Astrocyte (in vitro differentiated cells and primary cell): ENCODE measurements around the gene GAMT. TPM values are rescaled to one million over a fixed set of nuclear protein-coding genes. Genes with fewer than 3 reads are reported as not detected.

Source experiments
- DNase-seq: peaks from one replicate; pipeline ENCODE4 v3.0.0-alpha.2; 2010; ENCODE audit warnings: low read depth
- FAIRE-seq: peaks from 2 replicates; lab custom pipeline; 2011; peaks lifted over from hg19 to GRCh38; lab: Jason Lieb, UNC
- H2AFZ ChIP-seq: 2 replicates; pipeline ENCODE4 v1.6.0; 2012; ENCODE audit warnings: low read depth, low read length, inconsistent platforms
- H3K27ac ChIP-seq: 2 replicates; pipeline ENCODE4 v1.5.1; 2011; ENCODE audit warnings: low read depth, low read length, inconsistent platforms
- H3K27me3 ChIP-seq: 2 replicates; pipeline ENCODE4 v1.6.0; 2011; ENCODE audit warnings: low read length, inconsistent platforms; ENCODE audit not compliant: insufficient read depth
- H3K36me3 ChIP-seq: 2 replicates; pipeline ENCODE4 v1.5.1; 2011; ENCODE audit warnings: low read length, inconsistent platforms; ENCODE audit not compliant: insufficient read depth
- H3K4me1 ChIP-seq: 2 replicates; pipeline ENCODE4 v1.5.1; 2011; ENCODE audit warnings: low read length, inconsistent platforms; ENCODE audit not compliant: insufficient read depth
- H3K4me2 ChIP-seq: 2 replicates; pipeline ENCODE4 v1.6.0; 2012; ENCODE audit warnings: low read length, inconsistent platforms
- H3K4me3 ChIP-seq: 2 replicates; pipeline ENCODE4 v1.5.1; 2011; ENCODE audit warnings: low read depth, mild to moderate bottlenecking, low read length, inconsistent platforms; ENCODE audit not compliant: insufficient read depth
- H3K79me2 ChIP-seq: 2 replicates; pipeline ENCODE4 v1.6.0; 2012; ENCODE audit warnings: mild to moderate bottlenecking, low read length, inconsistent platforms; ENCODE audit not compliant: insufficient read depth
- H3K9ac ChIP-seq: 2 replicates; pipeline ENCODE4 v1.6.0; 2012; ENCODE audit warnings: mild to moderate bottlenecking, low read length, inconsistent platforms
- H3K9me3 ChIP-seq: 2 replicates; pipeline ENCODE4 v1.5.1; 2012; ENCODE audit warnings: low read depth, mild to moderate bottlenecking, low read length, inconsistent platforms; ENCODE audit not compliant: insufficient read depth
- H4K20me1 ChIP-seq: 2 replicates; pipeline ENCODE4 v1.6.0; 2012; ENCODE audit warnings: low read length, inconsistent platforms; ENCODE audit not compliant: insufficient read depth
- H3K27ac Mint-ChIP-seq: one replicate; pipeline ENCODE4 v1.8.0; 2021; ENCODE audit warnings: mild to moderate bottlenecking, mixed read lengths; ENCODE audit not compliant: unreplicated experiment
- H3K27me3 Mint-ChIP-seq: one replicate; pipeline ENCODE4 v1.8.0; 2021; ENCODE audit warnings: low read depth, mixed read lengths; ENCODE audit not compliant: unreplicated experiment
- H3K36me3 Mint-ChIP-seq: one replicate; pipeline ENCODE4 v1.8.0; 2021; ENCODE audit warnings: low read depth, mixed read lengths; ENCODE audit not compliant: unreplicated experiment
- H3K4me1 Mint-ChIP-seq: one replicate; pipeline ENCODE4 v1.8.0; 2021; ENCODE audit warnings: low read depth, mixed read lengths; ENCODE audit not compliant: unreplicated experiment
- H3K4me3 Mint-ChIP-seq: one replicate; pipeline ENCODE4 v1.8.0; 2021; ENCODE audit warnings: mild to moderate bottlenecking, moderate library complexity, mixed read lengths; ENCODE audit not compliant: unreplicated experiment
- H3K9me3 Mint-ChIP-seq: one replicate; pipeline ENCODE4 v1.8.0; 2021; ENCODE audit warnings: mild to moderate bottlenecking, mixed read lengths; ENCODE audit not compliant: unreplicated experiment
- EZH2 ChIP-seq: IDR thresholded peaks from 2 replicates; pipeline ENCODE4 v1.6.1; 2012; ENCODE audit warnings: mild to moderate bottlenecking, low read length, inconsistent platforms; ENCODE audit not compliant: insufficient read depth
- total RNA-seq: library from RNA; stranded (reverse); gene quantifications from 2 replicates; pipeline ENCODE4 v1.2.1, GENCODE V29; 2021
- TF ChIP-seq, protein P1 (sequence below): IDR thresholded peaks from 2 replicates; pipeline ENCODE4 v1.5.1; 2011; ENCODE audit warnings: low read depth, mild to moderate bottlenecking, inconsistent platforms, low read length, moderate library complexity; ENCODE audit not compliant: insufficient read depth

Gene GAMT
- total RNA-seq, 1 donor from 2014 or later: 35.9 TPM

GRCh38 chr19:1447944-1448343 is 46.6 kb upstream of the GAMT start:
- Histone ChIP-seq H3K79me2 (no peaks in the 10 kb centered on the region), H3K27ac (no peak overlapping the region), H3K9me3 (no peaks in the 10 kb centered on the region), H3K9ac (no peak overlapping the region), H3K27me3 (peaks cover 37% of the 10 kb centered on the region), H3K36me3 (no peaks in the 10 kb centered on the region), H3K4me2 (no peak overlapping the region), H2AFZ (no peak overlapping the region), H3K4me1 (peaks cover 6% of the 10 kb centered on the region), H3K4me3 (no peak overlapping the region), H4K20me1 (peaks cover 56% of the 10 kb centered on the region)
- peak overlapping the region; percentile 41 for H3K27ac Mint-ChIP-seq
- TF ChIP-seq, protein P1, sequence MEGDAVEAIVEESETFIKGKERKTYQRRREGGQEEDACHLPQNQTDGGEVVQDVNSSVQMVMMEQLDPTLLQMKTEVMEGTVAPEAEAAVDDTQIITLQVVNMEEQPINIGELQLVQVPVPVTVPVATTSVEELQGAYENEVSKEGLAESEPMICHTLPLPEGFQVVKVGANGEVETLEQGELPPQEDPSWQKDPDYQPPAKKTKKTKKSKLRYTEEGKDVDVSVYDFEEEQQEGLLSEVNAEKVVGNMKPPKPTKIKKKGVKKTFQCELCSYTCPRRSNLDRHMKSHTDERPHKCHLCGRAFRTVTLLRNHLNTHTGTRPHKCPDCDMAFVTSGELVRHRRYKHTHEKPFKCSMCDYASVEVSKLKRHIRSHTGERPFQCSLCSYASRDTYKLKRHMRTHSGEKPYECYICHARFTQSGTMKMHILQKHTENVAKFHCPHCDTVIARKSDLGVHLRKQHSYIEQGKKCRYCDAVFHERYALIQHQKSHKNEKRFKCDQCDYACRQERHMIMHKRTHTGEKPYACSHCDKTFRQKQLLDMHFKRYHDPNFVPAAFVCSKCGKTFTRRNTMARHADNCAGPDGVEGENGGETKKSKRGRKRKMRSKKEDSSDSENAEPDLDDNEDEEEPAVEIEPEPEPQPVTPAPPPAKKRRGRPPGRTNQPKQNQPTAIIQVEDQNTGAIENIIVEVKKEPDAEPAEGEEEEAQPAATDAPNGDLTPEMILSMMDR: no peak
- TF ChIP-seq EZH2: no peak
- peaks cover 4% of the 10 kb centered on the region for H3K36me3 Mint-ChIP-seq
- DNase-seq (no peak), FAIRE-seq (no peak)
- peak overlapping the region; percentile 40 for H3K4me3 Mint-ChIP-seq
- no peaks in the 10 kb centered on the region for H3K9me3 Mint-ChIP-seq
- no peaks in the 10 kb centered on the region for H3K4me1 Mint-ChIP-seq
- peaks cover 34% of the 10 kb centered on the region for H3K27me3 Mint-ChIP-seq

DNA sequence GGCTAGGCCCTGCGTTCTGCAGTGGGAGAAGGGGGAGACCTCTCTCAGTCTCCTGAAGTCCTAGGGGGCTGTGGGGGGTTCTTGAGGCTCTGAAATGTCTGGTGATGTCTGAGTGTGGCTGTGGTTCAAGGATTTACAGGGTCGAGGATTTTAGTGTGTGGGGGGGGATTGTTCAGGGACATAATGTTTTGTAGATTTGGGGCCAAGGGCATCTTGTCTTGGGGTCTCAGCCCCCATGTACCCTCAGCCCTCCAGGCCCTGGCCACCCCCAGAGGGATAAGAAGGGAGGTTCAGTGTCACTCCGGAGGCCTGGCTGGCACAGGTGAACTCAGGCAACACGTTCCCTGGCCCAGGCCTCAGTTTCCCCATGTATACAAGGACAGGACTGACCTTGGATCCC is 46.2 kb upstream of the GAMT start:
- peaks cover 2% of the 10 kb centered on the region for H3K4me1 Mint-ChIP-seq
- Histone ChIP-seq H3K27me3 (peaks cover 33% of the 10 kb centered on the region), H3K36me3 (peaks cover 4% of the 10 kb centered on the region), H3K9ac (no peak overlapping the region), H3K27ac (no peak overlapping the region), H3K9me3 (no peaks in the 10 kb centered on the region), H3K79me2 (no peaks in the 10 kb centered on the region), H4K20me1 (peaks cover 56% of the 10 kb centered on the region), H3K4me2 (no peak overlapping the region), H3K4me3 (no peak overlapping the region), H3K4me1 (peaks cover 6% of the 10 kb centered on the region), H2AFZ (no peak overlapping the region)
- peaks cover 9% of the 10 kb centered on the region for H3K36me3 Mint-ChIP-seq
- peak overlapping the region; percentile 75 for H3K4me3 Mint-ChIP-seq
- no peak for FAIRE-seq
- no peaks in the 10 kb centered on the region for H3K9me3 Mint-ChIP-seq
- no peak for DNase-seq
- H3K27me3 Mint-ChIP-seq: peaks cover 31% of the 10 kb centered on the region
- H3K27ac Mint-ChIP-seq: no peak overlapping the region
- TF ChIP-seq, protein P1: no peak
- TF ChIP-seq EZH2: no peak

- TF ChIP-seq, protein P1: no peak
- TF ChIP-seq EZH2: peak; percentile 98
- Mint-ChIP-seq H3K27me3 (peaks cover 31% of the 10 kb centered on the region), H3K4me1 (peaks cover 4% of the 10 kb centered on the region), H3K36me3 (peaks cover 9% of the 10 kb centered on the region), H3K4me3 (peak overlapping the region; percentile 75), H3K9me3 (no peaks in the 10 kb centered on the region), H3K27ac (no peak overlapping the region)
- Histone ChIP-seq H3K9ac (no peak overlapping the region), H3K9me3 (no peaks in the 10 kb centered on the region), H3K27me3 (peaks cover 29% of the 10 kb centered on the region), H3K4me2 (peak overlapping the region; percentile 78), H3K27ac (no peak overlapping the region), H3K79me2 (peaks cover 5% of the 10 kb centered on the region), H4K20me1 (peaks cover 58% of the 10 kb centered on the region), H2AFZ (no peak overlapping the region), H3K4me1 (peaks cover 6% of the 10 kb centered on the region), H3K4me3 (no peak overlapping the region), H3K36me3 (peaks cover 6% of the 10 kb centered on the region)
- DNase-seq (no peak), FAIRE-seq (no peak)
These were observed 45.6 kb upstream of the GAMT start for GRCh38 chr19:1446713-1447481.
